Measurements from ENCODE around the gene OLFM4. TPM values are rescaled to one million over a fixed set of nuclear protein-coding genes. Genes with fewer than 3 reads are reported as not detected.

The OLFM4 gene
- total RNA-seq, 1 experiment from 2014 or later, result not detected

DNA sequence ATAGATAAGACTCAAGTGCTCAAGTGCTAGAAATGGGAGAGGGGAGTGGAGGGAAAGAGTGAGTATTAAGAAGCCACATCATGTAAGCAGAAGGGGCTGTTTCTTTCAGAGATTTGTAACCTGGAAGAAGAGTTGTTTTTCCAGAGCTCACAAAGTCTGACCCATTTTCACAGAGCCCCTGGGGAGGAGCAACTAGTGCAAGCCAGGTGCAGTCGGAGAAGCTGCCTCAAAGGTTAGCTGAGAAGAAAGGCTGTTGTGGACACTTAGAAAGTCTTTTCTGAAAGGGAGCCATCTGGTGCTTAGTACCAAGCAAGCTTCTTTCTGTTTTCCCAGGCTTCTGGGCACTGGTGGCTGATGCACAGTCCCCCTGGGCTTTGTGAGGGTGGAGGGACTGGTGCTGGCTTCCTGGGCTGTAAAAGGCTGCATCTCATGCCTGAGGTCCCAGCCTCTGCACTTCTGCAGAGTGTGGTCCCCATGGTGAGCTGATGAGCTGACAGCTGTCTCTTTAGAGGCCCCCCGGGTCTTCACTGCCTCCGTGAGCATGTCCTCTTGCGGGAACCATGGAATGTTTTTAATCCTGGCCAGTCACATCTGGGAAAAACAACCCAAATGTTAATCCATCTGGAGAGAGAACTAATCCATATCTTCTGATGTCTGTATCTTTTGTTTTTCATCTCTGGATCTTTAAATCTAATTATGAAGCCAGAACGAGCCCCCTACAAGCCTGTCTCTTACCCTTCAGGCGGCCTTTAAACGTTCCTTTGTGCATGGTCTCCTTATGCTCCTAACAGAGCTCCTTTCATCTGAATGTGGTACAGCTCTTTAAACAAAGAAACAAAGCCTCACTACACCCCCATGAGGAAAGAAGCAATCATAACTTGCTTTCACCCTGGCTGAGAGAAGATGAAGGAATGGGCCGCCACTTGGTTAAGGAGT, 40.2 kb downstream of the OLFM4 start:
- Histone ChIP-seq H3K27me3 (ENCODE audit: control insufficient read depth, insufficient read depth, low read length) (no peaks in the 10 kb centered on the region), H3K9me3 (ENCODE audit: control insufficient read depth, insufficient read depth, low read depth, low read length) (no peaks in the 10 kb centered on the region), H3K4me1 (ENCODE audit: control insufficient read depth, insufficient read depth, low read length) (no peaks in the 10 kb centered on the region), H3K4me3 (ENCODE audit: low read depth in 2 of 2, low read length in 2 of 2) (no peak overlapping the region), H3K27ac (ENCODE audit: low read length) (no peak overlapping the region), H3K36me3 (ENCODE audit: control insufficient read depth, insufficient read depth, low read length) (no peaks in the 10 kb centered on the region)
- in situ Hi-C loops (cut with HindIII; ENCODE audit: low pct_unique_long_range_greater_than_20kb, low sequenced_read_pairs) (no loop called here), intact Hi-C loops (cut with micrococcal nuclease; ENCODE audit: unreplicated experiment) (no loop called here)
- ChIA-PET POLR2A (no interaction called here), CTCF (interaction anchor here (1.0 kb wide), 1 partner anchor 101 kb away, joined by 3 read pairs; no protein-coding TSS in a partner anchor)
- TF ChIP-seq TCF7L2 (IDR thresholded peaks at IDR 0.05; ENCODE audit: low read depth, low read length), result no peak
- TF ChIP-seq, protein P1, sequence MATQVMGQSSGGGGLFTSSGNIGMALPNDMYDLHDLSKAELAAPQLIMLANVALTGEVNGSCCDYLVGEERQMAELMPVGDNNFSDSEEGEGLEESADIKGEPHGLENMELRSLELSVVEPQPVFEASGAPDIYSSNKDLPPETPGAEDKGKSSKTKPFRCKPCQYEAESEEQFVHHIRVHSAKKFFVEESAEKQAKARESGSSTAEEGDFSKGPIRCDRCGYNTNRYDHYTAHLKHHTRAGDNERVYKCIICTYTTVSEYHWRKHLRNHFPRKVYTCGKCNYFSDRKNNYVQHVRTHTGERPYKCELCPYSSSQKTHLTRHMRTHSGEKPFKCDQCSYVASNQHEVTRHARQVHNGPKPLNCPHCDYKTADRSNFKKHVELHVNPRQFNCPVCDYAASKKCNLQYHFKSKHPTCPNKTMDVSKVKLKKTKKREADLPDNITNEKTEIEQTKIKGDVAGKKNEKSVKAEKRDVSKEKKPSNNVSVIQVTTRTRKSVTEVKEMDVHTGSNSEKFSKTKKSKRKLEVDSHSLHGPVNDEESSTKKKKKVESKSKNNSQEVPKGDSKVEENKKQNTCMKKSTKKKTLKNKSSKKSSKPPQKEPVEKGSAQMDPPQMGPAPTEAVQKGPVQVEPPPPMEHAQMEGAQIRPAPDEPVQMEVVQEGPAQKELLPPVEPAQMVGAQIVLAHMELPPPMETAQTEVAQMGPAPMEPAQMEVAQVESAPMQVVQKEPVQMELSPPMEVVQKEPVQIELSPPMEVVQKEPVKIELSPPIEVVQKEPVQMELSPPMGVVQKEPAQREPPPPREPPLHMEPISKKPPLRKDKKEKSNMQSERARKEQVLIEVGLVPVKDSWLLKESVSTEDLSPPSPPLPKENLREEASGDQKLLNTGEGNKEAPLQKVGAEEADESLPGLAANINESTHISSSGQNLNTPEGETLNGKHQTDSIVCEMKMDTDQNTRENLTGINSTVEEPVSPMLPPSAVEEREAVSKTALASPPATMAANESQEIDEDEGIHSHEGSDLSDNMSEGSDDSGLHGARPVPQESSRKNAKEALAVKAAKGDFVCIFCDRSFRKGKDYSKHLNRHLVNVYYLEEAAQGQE (IDR thresholded peaks at IDR 0.05; ENCODE audit: insufficient read depth in 1 of 2, low read depth in 2 of 2, low read length in 1 of 2), result no peak
- TF ChIP-seq SIN3A (IDR thresholded peaks at IDR 0.05; ENCODE audit: borderline replicate concordance, insufficient read depth, low read depth, low read length), result no peak
- no peak for TF ChIP-seq POLR2AphosphoS5 (IDR thresholded peaks at IDR 0.05; ENCODE audit: low read depth, low read length)
- TF ChIP-seq, protein P2, sequence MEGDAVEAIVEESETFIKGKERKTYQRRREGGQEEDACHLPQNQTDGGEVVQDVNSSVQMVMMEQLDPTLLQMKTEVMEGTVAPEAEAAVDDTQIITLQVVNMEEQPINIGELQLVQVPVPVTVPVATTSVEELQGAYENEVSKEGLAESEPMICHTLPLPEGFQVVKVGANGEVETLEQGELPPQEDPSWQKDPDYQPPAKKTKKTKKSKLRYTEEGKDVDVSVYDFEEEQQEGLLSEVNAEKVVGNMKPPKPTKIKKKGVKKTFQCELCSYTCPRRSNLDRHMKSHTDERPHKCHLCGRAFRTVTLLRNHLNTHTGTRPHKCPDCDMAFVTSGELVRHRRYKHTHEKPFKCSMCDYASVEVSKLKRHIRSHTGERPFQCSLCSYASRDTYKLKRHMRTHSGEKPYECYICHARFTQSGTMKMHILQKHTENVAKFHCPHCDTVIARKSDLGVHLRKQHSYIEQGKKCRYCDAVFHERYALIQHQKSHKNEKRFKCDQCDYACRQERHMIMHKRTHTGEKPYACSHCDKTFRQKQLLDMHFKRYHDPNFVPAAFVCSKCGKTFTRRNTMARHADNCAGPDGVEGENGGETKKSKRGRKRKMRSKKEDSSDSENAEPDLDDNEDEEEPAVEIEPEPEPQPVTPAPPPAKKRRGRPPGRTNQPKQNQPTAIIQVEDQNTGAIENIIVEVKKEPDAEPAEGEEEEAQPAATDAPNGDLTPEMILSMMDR (IDR thresholded peaks at IDR 0.05), result no peak
- DNase-seq (ENCODE audit: low read depth, low spot score) (no peak), ATAC-seq (no peak)
- no TSS peak for BruUV-seq (replicated peaks)

DNA sequence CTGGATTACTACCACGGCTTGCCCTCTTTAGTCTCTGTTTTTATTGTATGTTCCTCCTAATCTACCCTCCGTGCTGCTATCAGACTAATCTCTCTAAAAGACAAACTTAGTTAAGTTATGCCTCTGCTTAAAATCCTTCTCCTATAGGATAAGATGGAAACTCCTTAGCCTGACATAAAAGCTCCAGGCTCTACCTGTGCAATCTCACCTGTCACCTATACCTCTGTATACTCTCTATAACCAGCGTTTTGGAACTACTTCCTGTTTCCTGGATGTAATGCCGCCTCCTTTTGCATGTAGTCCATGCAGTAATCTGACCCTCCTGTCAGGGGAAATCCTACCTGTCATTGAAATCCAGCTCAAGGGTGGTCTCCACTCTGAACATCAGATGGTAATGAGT, 41.2 kb downstream of the OLFM4 start:
- Histone ChIP-seq H3K9me3 (ENCODE audit: control insufficient read depth, insufficient read depth, low read depth, low read length) (no peaks in the 10 kb centered on the region), H3K4me3 (ENCODE audit: low read depth in 2 of 2, low read length in 2 of 2) (no peak overlapping the region), H3K4me1 (ENCODE audit: control insufficient read depth, insufficient read depth, low read length) (no peaks in the 10 kb centered on the region), H3K27ac (ENCODE audit: low read length) (no peak overlapping the region), H3K27me3 (ENCODE audit: control insufficient read depth, insufficient read depth, low read length) (no peaks in the 10 kb centered on the region), H3K36me3 (ENCODE audit: control insufficient read depth, insufficient read depth, low read length) (no peaks in the 10 kb centered on the region)
- no TSS peak for BruUV-seq (replicated peaks)
- DNase-seq (ENCODE audit: low read depth, low spot score) (no peak), ATAC-seq (no peak)
- POLR2A ChIA-PET, result no interaction called here
- TF ChIP-seq TCF7L2 (IDR thresholded peaks at IDR 0.05; ENCODE audit: low read depth, low read length) (no peak), SIN3A (IDR thresholded peaks at IDR 0.05; ENCODE audit: borderline replicate concordance, insufficient read depth, low read depth, low read length) (no peak)
- TF ChIP-seq, protein P2 (IDR thresholded peaks at IDR 0.05), result no peak
- in situ Hi-C loops (cut with HindIII; ENCODE audit: low pct_unique_long_range_greater_than_20kb, low sequenced_read_pairs) (no loop called here), intact Hi-C loops (cut with micrococcal nuclease; ENCODE audit: unreplicated experiment) (no loop called here)
- CTCF ChIA-PET, result interaction anchor here (1.0 kb wide), 1 partner anchor 102 kb away, joined by 3 read pairs; no protein-coding TSS in a partner anchor
